Measurements from ENCODE around the gene MYRF. TPM values are rescaled to one million over a fixed set of nuclear protein-coding genes. Genes with fewer than 3 reads are reported as not detected.

MYRF gene
- total RNA-seq, 4 donors from 2014 or later, result 0.09 to 0.95 (median 0.22) TPM; not detected in 1

- Histone ChIP-seq H3K27ac (no peak overlapping the region), H3K27me3 (no peaks in the 10 kb centered on the region), H3K4me1 (peaks cover 7 to 69% (median 11%) of the 10 kb centered on the region in 3 donors), H3K36me3 (peaks cover 0 to 56% (median 3%) of the 10 kb centered on the region in 3 donors), H3K9me3 (no peaks in the 10 kb centered on the region), H3K4me3 (no peak overlapping the region)
- WGBS, 2 donors, result no CpG with 5 or more reads among the region's 42 CpGs
- DNase-seq, result no peak
- TF ChIP-seq POLR2A (IDR thresholded peaks at IDR 0.05) (no peak), CTCF (IDR thresholded peaks at IDR 0.05) (no peak)
- intact Hi-C loops (cut with DNase I), result no loop called here
Observed at GRCh38 chr11:61743486-61744095, 8.8 kb upstream of the MYRF start.

- Histone ChIP-seq H3K36me3 (peaks cover 0 to 50% (median 3%) of the 10 kb centered on the region in 3 donors), H3K4me3 (no peak overlapping the region), H3K4me1 (peaks cover 7 to 69% (median 11%) of the 10 kb centered on the region in 3 donors), H3K9me3 (no peaks in the 10 kb centered on the region), H3K27me3 (peaks cover 0 to 5% (median 0%) of the 10 kb centered on the region in 4 donors), H3K27ac (no peak overlapping the region)
- TF ChIP-seq CTCF (IDR thresholded peaks at IDR 0.05), result no peak
- TF ChIP-seq POLR2A (IDR thresholded peaks at IDR 0.05), result no peak
- intact Hi-C loops (cut with DNase I), result no loop called here
- DNase-seq, result no peak
- WGBS, 2 donors, result no CpG with 5 or more reads among the region's 20 CpGs
Observed at GRCh38 chr11:61744181-61744580, 8.3 kb upstream of the MYRF start.

GRCh38 chr11:61744609-61745156 lies 7.8 kb upstream of the MYRF start:
- 83 to 89% methylated on average over 2 to 4 of the region's 10 CpGs for WGBS, 2 donors
- Histone ChIP-seq H3K4me1 (peaks cover 7 to 68% (median 11%) of the 10 kb centered on the region in 3 donors), H3K9me3 (no peaks in the 10 kb centered on the region)

GRCh38 chr11:61745781-61746441 lies 6.5 kb upstream of the MYRF start:
- no peak for DNase-seq
- Histone ChIP-seq H3K36me3 (peaks cover 0 to 34% (median 3%) of the 10 kb centered on the region in 3 donors), H3K27ac (peak overlapping the region in 2 of 4 donors; percentile 82 to 83), H3K9me3 (no peaks in the 10 kb centered on the region), H3K4me1 (peaks cover 7 to 56% (median 11%) of the 10 kb centered on the region in 3 donors), H3K27me3 (peaks cover 0 to 19% (median 0%) of the 10 kb centered on the region in 4 donors), H3K4me3 (no peak overlapping the region)
- WGBS, 2 donors, result 40% methylated on average over 1 of the region's 15 CpGs; no CpG with 5 or more reads in 1 of the 2 donors
- TF ChIP-seq POLR2A (IDR thresholded peaks at IDR 0.05) (no peak), CTCF (IDR thresholded peaks at IDR 0.05) (no peak)
- intact Hi-C loops (cut with DNase I), result no loop called here

More at GRCh38 chr11:61744609-61745156, 7.8 kb upstream of the MYRF start:
- Histone ChIP-seq H3K27ac (no peak overlapping the region), H3K27me3 (peaks cover 0 to 10% (median 0%) of the 10 kb centered on the region in 4 donors), H3K4me3 (no peak overlapping the region), H3K36me3 (peaks cover 0 to 45% (median 3%) of the 10 kb centered on the region in 3 donors)
- no peak for DNase-seq
- TF ChIP-seq POLR2A (IDR thresholded peaks at IDR 0.05) (no peak), CTCF (IDR thresholded peaks at IDR 0.05) (no peak)
- intact Hi-C loops (cut with DNase I), result no loop called here
